Measurements from ENCODE around the gene TSFM. TPM values are rescaled to one million over a fixed set of nuclear protein-coding genes. Genes with fewer than 3 reads are reported as not detected.

Gene TSFM
- total RNA-seq, 1 experiment from 2014 or later, result 53.2 TPM

DNA sequence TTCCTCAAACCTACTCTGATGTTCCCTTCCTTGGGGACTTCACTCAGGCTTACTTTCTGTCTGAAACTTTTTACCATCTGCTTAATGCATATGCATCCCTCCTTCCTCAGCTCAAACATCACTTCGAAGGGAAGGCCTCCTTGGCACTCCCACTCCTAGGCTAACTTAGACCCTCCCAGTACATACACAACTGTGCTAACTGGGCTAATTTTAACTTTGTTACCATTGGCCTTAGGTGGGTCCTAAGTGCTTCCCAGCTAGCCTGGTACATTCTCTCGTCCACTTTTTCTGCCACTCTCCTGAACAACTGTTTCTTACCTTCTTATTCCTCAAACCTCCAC lies 6.4 kb upstream of the TSFM start:
- no peak overlapping the region for H3K4me2 ChIP-seq (ENCODE audit: low read length)
- CTCF ChIA-PET, result no interaction called here
- H2AFZ ChIP-seq (ENCODE audit: low read depth, low read length, poor library complexity, severe bottlenecking), result no peak overlapping the region
- BruUV-seq (replicated peaks), result no TSS peak
- intact Hi-C loops (cut with micrococcal nuclease), result no loop called here
- RAD21 ChIA-PET (ENCODE audit: low non-redundant PET in 1 of 2, low total read pairs in 2 of 2, uncharacterized antibody in 2 of 2, unreplicated experiment in 2 of 2), result no interaction called here
- no peaks in the 10 kb centered on the region for H3K9me2 ChIP-seq (ENCODE audit: insufficient read depth)
- H3K9ac ChIP-seq (ENCODE audit: low read length), result no peak overlapping the region
- no peaks in the 10 kb centered on the region for H4K20me1 ChIP-seq (ENCODE audit: insufficient read depth)
- no peaks in the 10 kb centered on the region; a peak in 1 of 4 replicates for H3K36me3 ChIP-seq (ENCODE audit: control insufficient read depth in 1 of 2, insufficient read depth in 2 of 2, low read length in 2 of 2)
- no peak overlapping the region for H3K27ac ChIP-seq (ENCODE audit: low read depth, low read length)
- H3K4me3 ChIP-seq (replicated peaks in 1 of 2; ENCODE audit: low read depth in 1 of 2, low read length in 2 of 2), result no peak overlapping the region
- H3K4me1 ChIP-seq (ENCODE audit: control insufficient read depth in 1 of 2, insufficient read depth in 2 of 2, low read length in 2 of 2), result peaks cover 5 to 9% of the 10 kb centered on the region in 2 experiments; a peak in 3 of 4 replicates
- H3K27me3 ChIP-seq (ENCODE audit: insufficient read depth, low read length), result no peaks in the 10 kb centered on the region
- H3K9me3 ChIP-seq (ENCODE audit: control insufficient read depth in 1 of 2, insufficient read depth in 1 of 2, low read depth in 1 of 2, low read length in 2 of 2), result no peaks in the 10 kb centered on the region
- TF ChIP-seq ELF1 (IDR thresholded peaks at IDR 0.05; ENCODE audit: borderline replicate concordance, low read depth) (no peak), TCF7L2 (IDR thresholded peaks at IDR 0.05; ENCODE audit: borderline replicate concordance, extremely low read depth, insufficient read depth, insufficient read length) (no peak), SP1 (IDR thresholded peaks at IDR 0.05; ENCODE audit: low read depth) (no peak)
- no peak for DNase-seq (ENCODE audit: low read depth, low spot score)
- ATAC-seq, result no peak
- POLR2A ChIA-PET, result no interaction called here
- peaks cover 15% of the 10 kb centered on the region for H3K79me2 ChIP-seq (ENCODE audit: insufficient read depth, low read length)

DNA sequence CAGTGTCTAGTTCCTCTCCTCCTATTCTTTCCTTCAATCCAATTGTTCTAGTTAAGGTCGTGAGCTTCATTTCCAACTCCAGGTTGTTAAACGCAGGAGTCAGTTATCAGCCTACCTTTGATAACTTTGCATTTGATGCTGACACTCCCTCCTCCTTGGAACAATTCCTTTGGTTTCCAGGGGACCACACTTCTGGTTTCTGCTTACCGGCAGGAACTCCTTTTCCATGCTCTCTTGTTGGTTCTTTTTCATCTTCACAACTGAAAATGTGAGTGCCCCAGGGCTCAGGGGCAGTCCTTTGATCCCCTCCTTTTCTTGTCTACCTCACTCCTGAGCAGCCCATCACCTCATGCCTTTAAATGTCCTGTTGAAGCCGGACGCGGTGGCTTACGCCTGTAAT lies 5.2 kb upstream of the TSFM start:
- peaks cover 10% of the 10 kb centered on the region; the same call in 1 of the 2 replicates for H3K79me2 ChIP-seq (ENCODE audit: insufficient read depth, low read length)
- H3K9ac ChIP-seq (ENCODE audit: low read length), result no peak overlapping the region
- BruUV-seq (replicated peaks), result no TSS peak
- no peaks in the 10 kb centered on the region for H3K27me3 ChIP-seq (ENCODE audit: insufficient read depth, low read length)
- no peak for DNase-seq (ENCODE audit: low read depth, low spot score)
- no peak overlapping the region for H3K4me3 ChIP-seq (replicated peaks in 1 of 2; ENCODE audit: low read depth in 1 of 2, low read length in 2 of 2)
- H3K9me2 ChIP-seq (ENCODE audit: insufficient read depth), result no peaks in the 10 kb centered on the region
- no peak overlapping the region for H3K27ac ChIP-seq (ENCODE audit: low read depth, low read length)
- H3K4me2 ChIP-seq (ENCODE audit: low read length), result no peak overlapping the region
- H3K4me1 ChIP-seq (ENCODE audit: control insufficient read depth in 1 of 2, insufficient read depth in 2 of 2, low read length in 2 of 2), result peaks cover 5 to 13% of the 10 kb centered on the region in 2 experiments; a peak in 3 of 4 replicates
- H3K36me3 ChIP-seq (ENCODE audit: control insufficient read depth in 1 of 2, insufficient read depth in 2 of 2, low read length in 2 of 2), result no peaks in the 10 kb centered on the region; a peak in 1 of 4 replicates
- no peaks in the 10 kb centered on the region for H4K20me1 ChIP-seq (ENCODE audit: insufficient read depth)
- ChIA-PET CTCF (no interaction called here), RAD21 (ENCODE audit: low non-redundant PET in 1 of 2, low total read pairs in 2 of 2, uncharacterized antibody in 2 of 2, unreplicated experiment in 2 of 2) (no interaction called here), POLR2A (no interaction called here)
- no peak for ATAC-seq
- intact Hi-C loops (cut with micrococcal nuclease), result no loop called here
- no peaks in the 10 kb centered on the region for H3K9me3 ChIP-seq (ENCODE audit: control insufficient read depth in 1 of 2, insufficient read depth in 1 of 2, low read depth in 1 of 2, low read length in 2 of 2)
- no peak for TF ChIP-seq EGR1 (IDR thresholded peaks at IDR 0.05; ENCODE audit: low read depth)
- no peak for TF ChIP-seq FOSL1 (IDR thresholded peaks at IDR 0.05; ENCODE audit: low read depth)
- H2AFZ ChIP-seq (ENCODE audit: low read depth, low read length, poor library complexity, severe bottlenecking), result no peak overlapping the region
